RWPE2 (cell line): ENCODE measurements around the gene ZNF236.
"Not testable (repeated sequence)": the region's sequence is repeated elsewhere in the genome, so short reads cannot be mapped to it uniquely, and the experiment has no call there.

Source experiments
- ATAC-seq: fragments of 200-7000 bp; cut with Tn5 transposase; 3 replicates; pipeline ENCODE4 v1.9.1; 2021; ENCODE audit warnings: low read depth
- DNase-seq: peaks from one replicate; pipeline ENCODE4 v3.0.0-alpha.2; 2020; ENCODE audit warnings: low spot score
- H3K27ac ChIP-seq: fragments of 450-650 bp; 2 replicates; pipeline ENCODE4 v1.5.1; 2017; ENCODE audit warnings: mild to moderate bottlenecking; ENCODE audit not compliant: poor library complexity, severe bottlenecking
- H3K27me3 ChIP-seq: fragments of 250-450 bp; sonication (Bioruptor Pico); 2 replicates; pipeline ENCODE4 v1.5.1; 2021; ENCODE audit warnings: mild to moderate bottlenecking, moderate library complexity; ENCODE audit not compliant: insufficient read depth, poor library complexity, severe bottlenecking
- H3K36me3 ChIP-seq: fragments of 250-450 bp; sonication (Bioruptor Pico); 2 replicates; pipeline ENCODE4 v1.5.1; 2020; ENCODE audit warnings: low read depth, mild to moderate bottlenecking, moderate library complexity
- H3K4me1 ChIP-seq: fragments of 250-450 bp; sonication (Bioruptor Pico); 2 replicates; pipeline ENCODE4 v1.5.1; 2021; ENCODE audit warnings: mild to moderate bottlenecking, moderate library complexity; ENCODE audit not compliant: insufficient read depth, poor library complexity, severe bottlenecking
- H3K4me3 ChIP-seq: fragments of 250-450 bp; sonication (Bioruptor Pico); 2 replicates; pipeline ENCODE4 v1.5.1; 2021; ENCODE audit warnings: mild to moderate bottlenecking, moderate library complexity; ENCODE audit not compliant: severe bottlenecking
- H3K9me3 ChIP-seq: fragments of 250-450 bp; sonication (Bioruptor Pico); 2 replicates; pipeline ENCODE4 v1.5.1; 2021; ENCODE audit warnings: mild to moderate bottlenecking, moderate library complexity; ENCODE audit not compliant: severe bottlenecking
- CTCF ChIP-seq: fragments of 450-650 bp; IDR thresholded peaks from one replicate; pipeline ENCODE4 v1.5.1; 2017; ENCODE audit warnings: mild to moderate bottlenecking, moderate library complexity; ENCODE audit not compliant: poor library complexity, severe bottlenecking

Gene ZNF236

GRCh38 chr18:76808561-76808960 lies 13.8 kb upstream of the ZNF236 start:
- Histone ChIP-seq H3K36me3 (no peaks in the 10 kb centered on the region), H3K27me3 (no peaks in the 10 kb centered on the region), H3K27ac (no peak overlapping the region), H3K4me3 (no peak overlapping the region), H3K9me3 (no peaks in the 10 kb centered on the region), H3K4me1 (peaks cover 12% of the 10 kb centered on the region)
- ATAC-seq = no peak
- no peak for DNase-seq
- no peak for TF ChIP-seq CTCF

GRCh38 chr18:76811530-76811929 lies 10.8 kb upstream of the ZNF236 start:
- not testable (repeated sequence) for ATAC-seq, H3K36me3 ChIP-seq, H3K4me3 ChIP-seq, H3K4me1 ChIP-seq, H3K9me3 ChIP-seq, H3K27ac ChIP-seq, H3K27me3 ChIP-seq, DNase-seq

- no peak for ATAC-seq
- peaks cover 5% of the 10 kb centered on the region for H3K4me1 ChIP-seq
- H3K27ac ChIP-seq = no peak overlapping the region
- DNase-seq = no peak
- H3K4me3 ChIP-seq = no peak overlapping the region
- H3K27me3 ChIP-seq = no peaks in the 10 kb centered on the region
- no peaks in the 10 kb centered on the region for H3K9me3 ChIP-seq
- no peak for TF ChIP-seq CTCF
- peaks cover 7% of the 10 kb centered on the region; the same call in 1 of the 2 replicates for H3K36me3 ChIP-seq
These were observed 8.1 kb upstream of the ZNF236 start for GRCh38 chr18:76814256-76814655.

- peaks cover 17% of the 10 kb centered on the region; the same call in 1 of the 2 replicates for H3K36me3 ChIP-seq
- ATAC-seq (no peak), DNase-seq (no peak)
- H3K27me3 ChIP-seq = no peaks in the 10 kb centered on the region
- no peak overlapping the region for H3K4me3 ChIP-seq
- no peak overlapping the region for H3K27ac ChIP-seq
- no peak for TF ChIP-seq CTCF
- H3K9me3 ChIP-seq = no peaks in the 10 kb centered on the region
- peaks cover 5% of the 10 kb centered on the region for H3K4me1 ChIP-seq
These were observed 6.2 kb upstream of the ZNF236 start for GRCh38 chr18:76816127-76816526.

- Histone ChIP-seq H3K4me3 (no peak overlapping the region), H3K36me3 (peaks cover 17% of the 10 kb centered on the region; the same call in 1 of the 2 replicates), H3K27me3 (no peaks in the 10 kb centered on the region), H3K27ac (no peak overlapping the region), H3K9me3 (no peaks in the 10 kb centered on the region), H3K4me1 (peaks cover 5% of the 10 kb centered on the region)
- ATAC-seq (no peak), DNase-seq (no peak)
- no peak for TF ChIP-seq CTCF
These were observed 4.3 kb upstream of the ZNF236 start for GRCh38 chr18:76817888-76818611.
